Gastrocnemius medialis (tissue), 4 donors: ENCODE data around the gene DTD1.

Experiments
- POLR2A ChIP-seq, 2 donors: fragments of 450-650 bp; IDR thresholded peaks; one replicate each; pipeline ENCODE4 v1.6.1; 2017; ENCODE audit warnings: antibody characterized with exemption in 2 of 2, mild to moderate bottlenecking in 2 of 2, moderate library complexity in 2 of 2
- TF ChIP-seq, protein P1 (sequence below), 5 experiments: fragments of 450-650 bp in 3 of 5; fragments of 200-600 bp in 2 of 5; sonication (generic) in 2 of 5; IDR thresholded peaks in 4 of 5; conservative IDR thresholded peaks in 1 of 5; 1 replicate in 4 of 5; 2 replicates in 1 of 5; pipeline ENCODE4 v1.5.1; 2016 to 2019; ENCODE audit warnings: antibody characterized with exemption in 5 of 5, mild to moderate bottlenecking in 3 of 5, moderate library complexity in 3 of 5

DNA sequence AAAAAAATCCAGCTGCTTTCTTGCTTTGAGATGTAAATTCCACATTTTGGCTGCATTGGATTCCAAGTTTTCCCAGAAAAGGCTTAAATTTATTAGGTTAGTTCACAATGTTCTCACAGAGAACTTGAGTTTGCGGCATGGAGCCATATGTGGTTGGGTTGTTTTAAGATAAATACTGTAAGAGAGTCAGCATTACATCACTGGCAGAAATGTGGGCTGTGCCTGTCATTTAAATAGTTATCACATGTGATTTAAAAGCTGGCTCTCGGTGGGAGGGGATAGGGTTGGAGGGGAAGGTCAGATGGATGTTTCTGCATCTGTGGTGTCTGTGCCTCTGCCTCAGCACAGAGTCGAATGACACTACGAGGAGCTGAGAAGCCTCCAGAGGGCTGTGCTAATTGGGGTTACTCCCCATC, 151.9 kb downstream of the DTD1 start:
- TF ChIP-seq, protein P1, sequence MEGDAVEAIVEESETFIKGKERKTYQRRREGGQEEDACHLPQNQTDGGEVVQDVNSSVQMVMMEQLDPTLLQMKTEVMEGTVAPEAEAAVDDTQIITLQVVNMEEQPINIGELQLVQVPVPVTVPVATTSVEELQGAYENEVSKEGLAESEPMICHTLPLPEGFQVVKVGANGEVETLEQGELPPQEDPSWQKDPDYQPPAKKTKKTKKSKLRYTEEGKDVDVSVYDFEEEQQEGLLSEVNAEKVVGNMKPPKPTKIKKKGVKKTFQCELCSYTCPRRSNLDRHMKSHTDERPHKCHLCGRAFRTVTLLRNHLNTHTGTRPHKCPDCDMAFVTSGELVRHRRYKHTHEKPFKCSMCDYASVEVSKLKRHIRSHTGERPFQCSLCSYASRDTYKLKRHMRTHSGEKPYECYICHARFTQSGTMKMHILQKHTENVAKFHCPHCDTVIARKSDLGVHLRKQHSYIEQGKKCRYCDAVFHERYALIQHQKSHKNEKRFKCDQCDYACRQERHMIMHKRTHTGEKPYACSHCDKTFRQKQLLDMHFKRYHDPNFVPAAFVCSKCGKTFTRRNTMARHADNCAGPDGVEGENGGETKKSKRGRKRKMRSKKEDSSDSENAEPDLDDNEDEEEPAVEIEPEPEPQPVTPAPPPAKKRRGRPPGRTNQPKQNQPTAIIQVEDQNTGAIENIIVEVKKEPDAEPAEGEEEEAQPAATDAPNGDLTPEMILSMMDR (IDR thresholded peaks at IDR 0.05 in 4 of 5, conservative IDR thresholded peaks at IDR 0.05 in 1 of 5), result no peak
- no peak for TF ChIP-seq POLR2A (IDR thresholded peaks at IDR 0.05)
